HEK293 (cell line): Measurements from ENCODE around the gene NOL4L.

Experiments
- CTCF ChIP-seq: fragments of 450-650 bp; formaldehyde crosslinking; IDR thresholded peaks from 2 replicates; pipeline ENCODE4 v1.5.1; 2016; ENCODE audit warnings: missing biosample characterization, missing genetic modification characterization
- YY2 ChIP-seq: fragments of 450-650 bp; formaldehyde crosslinking; IDR thresholded peaks from 2 replicates; pipeline ENCODE4 v1.5.1; 2016; ENCODE audit warnings: missing biosample characterization, missing genetic modification characterization
- ZNF133 ChIP-seq: fragments of 450-650 bp; formaldehyde crosslinking; IDR thresholded peaks from 2 replicates; pipeline ENCODE4 v1.5.1; 2016; ENCODE audit warnings: missing biosample characterization, missing genetic modification characterization
- ZNF701 ChIP-seq: fragments of 450-650 bp; formaldehyde crosslinking; IDR thresholded peaks from 2 replicates; pipeline ENCODE4 v1.5.1; 2016; ENCODE audit warnings: missing biosample characterization, missing genetic modification characterization

DNA sequence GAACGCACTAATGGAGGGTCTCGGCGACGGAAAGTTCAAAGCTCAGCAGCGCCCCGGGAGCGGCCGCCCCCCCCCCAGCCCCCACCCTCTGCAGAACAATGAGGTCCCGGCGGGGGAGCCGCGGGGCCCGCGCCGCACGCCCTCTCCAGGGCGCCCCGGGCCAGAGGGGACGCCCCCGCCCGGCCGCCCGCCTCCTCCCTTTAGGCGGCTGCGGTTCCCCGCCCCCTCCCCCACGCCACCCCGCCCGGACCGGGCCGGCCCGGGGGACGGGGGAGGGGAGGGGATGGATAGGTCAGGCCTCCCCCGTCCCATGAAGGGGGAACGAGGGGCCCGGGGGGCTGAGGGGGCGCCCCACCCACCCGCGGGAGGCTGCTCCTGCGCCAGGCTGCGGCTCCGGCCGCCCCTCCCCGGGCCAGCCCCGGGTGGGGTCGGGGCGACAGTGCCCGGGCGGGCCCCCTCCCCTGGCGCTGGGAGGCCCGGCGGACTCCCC, 1.5 kb downstream of the NOL4L start:
- TF ChIP-seq YY2 (tag by site-specific recombination) (no peak), ZNF133 (tag by site-specific recombination) (no peak), ZNF701 (no peak), CTCF (tag by site-specific recombination) (no peak)
